ENCODE results near the gene MYO3B. TPM values are rescaled to one million over a fixed set of nuclear protein-coding genes. Genes with fewer than 3 reads are reported as not detected.

The MYO3B gene
- polyA plus RNA-seq, 1 of the 3 experiments (the other 2 are of a cell fraction): not detected

DNA sequence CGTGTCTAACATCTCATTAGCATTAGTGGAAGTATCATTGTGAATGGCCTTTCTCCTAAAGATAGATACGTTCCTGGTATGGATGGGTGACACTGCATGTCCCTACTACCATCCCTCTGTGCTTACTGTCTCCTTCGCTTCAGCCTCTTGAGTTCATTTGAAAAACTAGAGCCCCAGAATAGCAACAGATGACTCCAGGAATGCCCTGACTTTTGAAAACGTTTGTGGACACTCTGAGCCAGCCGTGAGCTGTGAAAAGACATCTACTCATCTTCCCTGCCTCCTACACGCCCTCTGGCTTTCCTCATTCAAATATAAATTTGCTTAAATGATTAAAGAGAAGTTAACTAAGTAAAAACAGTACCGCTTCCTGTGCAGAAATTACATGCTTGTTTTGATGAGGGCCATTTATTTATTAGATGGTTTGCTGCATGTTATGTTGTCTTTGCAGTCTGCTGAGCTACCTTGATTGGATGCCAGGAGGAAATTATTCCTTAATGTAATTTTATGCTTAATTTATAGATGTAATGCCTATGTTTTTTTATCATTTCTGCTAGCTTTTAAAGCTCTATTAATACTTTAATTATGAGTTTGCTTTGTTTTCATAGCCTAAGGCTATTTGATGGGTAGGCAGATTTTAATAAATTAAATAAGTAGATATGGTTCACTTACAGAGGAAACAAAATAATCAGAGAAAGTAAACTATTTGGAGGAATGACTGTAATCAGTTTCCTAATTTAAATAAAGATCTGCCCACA, 32.1 kb upstream of the MYO3B start:
- no peaks in the 10 kb centered on the region for H3K36me3 ChIP-seq (replicated peaks in 1 of 2; ENCODE audit: control insufficient read depth in 1 of 2, insufficient read depth in 2 of 2, low read length in 1 of 2)
- no peaks in the 10 kb centered on the region for H3F3A ChIP-seq (replicated peaks; ENCODE audit: insufficient read depth)
- H3K27ac ChIP-seq (ENCODE audit: low read depth in 2 of 2, low read length in 1 of 2): peak overlapping the region in 1 of 2 experiments; percentile 60; a peak in 2 of 4 replicates
- H3K4me3 ChIP-seq (ENCODE audit: low read depth in 2 of 2, low read length in 1 of 2): no peak overlapping the region
- peak; percentile 46 for DNase-seq
- ChIA-PET CTCF (interaction anchor here (0.6 to 1.8 kb wide), 3 partner anchors 9 to 223 kb away, joined by 3 to 4 read pairs (median 3); no protein-coding TSS in a partner anchor), POLR2A (interaction anchor here (1.0 kb wide), 1 partner anchor 79 kb away, joined by 3 read pairs; no protein-coding TSS in a partner anchor)
- H3K4me1 ChIP-seq (ENCODE audit: control insufficient read depth in 1 of 2, insufficient read depth in 2 of 2, low read depth in 1 of 2, low read length in 1 of 2): peaks cover 6 to 25% of the 10 kb centered on the region in 2 experiments
- H3K9me3 ChIP-seq: no peaks in the 10 kb centered on the region
- H3K79me2 ChIP-seq (ENCODE audit: insufficient read depth): no peaks in the 10 kb centered on the region
- TF ChIP-seq NRF1 (IDR thresholded peaks at IDR 0.05; ENCODE audit: low read depth, low read length) (no peak), MEF2A (IDR thresholded peaks at IDR 0.05; ENCODE audit: borderline replicate concordance, low read depth) (no peak), EP300 (IDR thresholded peaks at IDR 0.05; ENCODE audit: borderline replicate concordance in 1 of 2, low read depth in 1 of 2, low read length in 1 of 2) (peak in 1 of 2 experiments; percentile 31; a peak in 1 of 4 replicates), RXRA (IDR thresholded peaks at IDR 0.05; ENCODE audit: borderline replicate concordance, low read depth) (no peak), SMC3 (IDR thresholded peaks at IDR 0.05; ENCODE audit: low read depth, low read length) (no peak), TEAD4 (IDR thresholded peaks at IDR 0.05; ENCODE audit: borderline replicate concordance, insufficient read depth) (peak; percentile 50; the same call in 1 of the 2 replicates), RFX5 (IDR thresholded peaks at IDR 0.05; ENCODE audit: low read length) (peak; percentile 78), FOXJ3 (CRISPR knock-in tag; IDR thresholded peaks at IDR 0.05) (no peak), GABPA (IDR thresholded peaks at IDR 0.05; ENCODE audit: low read depth) (no peak), TCF12 (IDR thresholded peaks at IDR 0.05) (no peak), RAD21 (IDR thresholded peaks at IDR 0.05; ENCODE audit: low read length) (no peak), MXI1 (IDR thresholded peaks at IDR 0.05; ENCODE audit: low read depth, low read length) (peak; percentile 18; the same call in 1 of the 2 replicates), RCOR1 (IDR thresholded peaks at IDR 0.05; ENCODE audit: low read length) (peak; percentile 39), EZH2phosphoT487 (IDR thresholded peaks at IDR 0.05; ENCODE audit: borderline replicate concordance, low read depth) (no peak)
- TF ChIP-seq, protein P1, sequence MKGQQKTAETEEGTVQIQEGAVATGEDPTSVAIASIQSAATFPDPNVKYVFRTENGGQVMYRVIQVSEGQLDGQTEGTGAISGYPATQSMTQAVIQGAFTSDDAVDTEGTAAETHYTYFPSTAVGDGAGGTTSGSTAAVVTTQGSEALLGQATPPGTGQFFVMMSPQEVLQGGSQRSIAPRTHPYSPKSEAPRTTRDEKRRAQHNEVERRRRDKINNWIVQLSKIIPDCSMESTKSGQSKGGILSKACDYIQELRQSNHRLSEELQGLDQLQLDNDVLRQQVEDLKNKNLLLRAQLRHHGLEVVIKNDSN (IDR thresholded peaks at IDR 0.05; ENCODE audit: borderline replicate concordance, low read depth): no peak
- TF ChIP-seq, protein P2, sequence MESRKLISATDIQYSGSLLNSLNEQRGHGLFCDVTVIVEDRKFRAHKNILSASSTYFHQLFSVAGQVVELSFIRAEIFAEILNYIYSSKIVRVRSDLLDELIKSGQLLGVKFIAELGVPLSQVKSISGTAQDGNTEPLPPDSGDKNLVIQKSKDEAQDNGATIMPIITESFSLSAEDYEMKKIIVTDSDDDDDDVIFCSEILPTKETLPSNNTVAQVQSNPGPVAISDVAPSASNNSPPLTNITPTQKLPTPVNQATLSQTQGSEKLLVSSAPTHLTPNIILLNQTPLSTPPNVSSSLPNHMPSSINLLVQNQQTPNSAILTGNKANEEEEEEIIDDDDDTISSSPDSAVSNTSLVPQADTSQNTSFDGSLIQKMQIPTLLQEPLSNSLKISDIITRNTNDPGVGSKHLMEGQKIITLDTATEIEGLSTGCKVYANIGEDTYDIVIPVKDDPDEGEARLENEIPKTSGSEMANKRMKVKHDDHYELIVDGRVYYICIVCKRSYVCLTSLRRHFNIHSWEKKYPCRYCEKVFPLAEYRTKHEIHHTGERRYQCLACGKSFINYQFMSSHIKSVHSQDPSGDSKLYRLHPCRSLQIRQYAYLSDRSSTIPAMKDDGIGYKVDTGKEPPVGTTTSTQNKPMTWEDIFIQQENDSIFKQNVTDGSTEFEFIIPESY (IDR thresholded peaks at IDR 0.05; ENCODE audit: borderline replicate concordance, low read depth): no peak
- TF ChIP-seq, protein P3, sequence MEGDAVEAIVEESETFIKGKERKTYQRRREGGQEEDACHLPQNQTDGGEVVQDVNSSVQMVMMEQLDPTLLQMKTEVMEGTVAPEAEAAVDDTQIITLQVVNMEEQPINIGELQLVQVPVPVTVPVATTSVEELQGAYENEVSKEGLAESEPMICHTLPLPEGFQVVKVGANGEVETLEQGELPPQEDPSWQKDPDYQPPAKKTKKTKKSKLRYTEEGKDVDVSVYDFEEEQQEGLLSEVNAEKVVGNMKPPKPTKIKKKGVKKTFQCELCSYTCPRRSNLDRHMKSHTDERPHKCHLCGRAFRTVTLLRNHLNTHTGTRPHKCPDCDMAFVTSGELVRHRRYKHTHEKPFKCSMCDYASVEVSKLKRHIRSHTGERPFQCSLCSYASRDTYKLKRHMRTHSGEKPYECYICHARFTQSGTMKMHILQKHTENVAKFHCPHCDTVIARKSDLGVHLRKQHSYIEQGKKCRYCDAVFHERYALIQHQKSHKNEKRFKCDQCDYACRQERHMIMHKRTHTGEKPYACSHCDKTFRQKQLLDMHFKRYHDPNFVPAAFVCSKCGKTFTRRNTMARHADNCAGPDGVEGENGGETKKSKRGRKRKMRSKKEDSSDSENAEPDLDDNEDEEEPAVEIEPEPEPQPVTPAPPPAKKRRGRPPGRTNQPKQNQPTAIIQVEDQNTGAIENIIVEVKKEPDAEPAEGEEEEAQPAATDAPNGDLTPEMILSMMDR (IDR thresholded peaks at IDR 0.05): no peak
- H3K4me2 ChIP-seq: no peak overlapping the region
- no peak overlapping the region for H3K9ac ChIP-seq
- peak overlapping the region; percentile 47 for H2AFZ ChIP-seq (ENCODE audit: low read depth)
- no peaks in the 10 kb centered on the region for H3K27me3 ChIP-seq (ENCODE audit: insufficient read depth)
- 47% methylated on average over 7 of the region's 7 CpGs for WGBS (ENCODE audit: low lambda C conversion rate)
- no peaks in the 10 kb centered on the region for H4K20me1 ChIP-seq (ENCODE audit: insufficient read depth)
- no peaks in the 10 kb centered on the region for H3K9me2 ChIP-seq

Measured in SK-N-SH (cell line).